HG03571 (cell line): ENCODE measurements around the gene TRUB2.

ENCODE experiments used
- ATAC-seq: cut with Tn5 transposase; IDR thresholded peaks from one replicate; pipeline ENCODE4 v1.9.1; 2021; ENCODE audit not compliant: unreplicated experiment

The TRUB2 gene

DNA sequence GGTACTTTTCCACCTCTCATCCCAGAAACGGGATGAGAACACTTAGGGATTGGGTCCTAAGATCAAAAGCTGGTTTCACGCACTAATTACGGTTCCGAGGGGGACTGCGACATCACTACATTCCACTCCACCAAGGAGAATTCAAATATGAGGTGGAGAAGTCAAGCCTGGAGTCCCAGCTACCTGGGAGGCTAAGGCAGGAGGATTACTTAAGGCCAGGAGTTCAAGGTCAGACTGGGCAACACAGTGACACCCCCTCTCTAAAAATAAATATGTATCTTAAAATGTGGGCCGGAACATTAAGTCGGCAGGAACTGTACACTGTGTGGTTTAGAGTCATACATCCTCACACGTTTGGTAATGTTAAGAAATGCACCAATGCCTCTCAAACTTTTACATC lies 48.0 kb downstream of the TRUB2 start:
- ATAC-seq: no peak

DNA sequence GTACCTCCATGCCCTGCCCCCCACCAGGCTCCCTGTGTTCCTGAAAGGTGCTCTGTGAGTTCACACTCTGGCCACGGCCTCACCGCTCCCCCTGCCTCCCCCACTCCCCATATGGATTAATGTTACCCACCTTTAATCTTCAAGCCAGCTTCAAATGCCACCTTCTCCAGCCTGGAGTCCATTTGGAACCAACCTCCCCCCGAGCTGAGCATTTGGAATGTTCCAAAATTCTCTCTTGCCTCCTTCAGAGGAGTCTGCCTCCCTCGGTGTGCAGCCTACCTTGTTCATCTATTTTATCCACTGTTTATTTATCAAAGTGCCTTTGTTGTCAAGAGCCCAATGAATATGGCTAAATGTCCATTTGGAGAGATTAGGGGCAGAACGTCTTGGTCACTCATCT lies 50.7 kb downstream of the TRUB2 start:
- ATAC-seq: no peak

DNA sequence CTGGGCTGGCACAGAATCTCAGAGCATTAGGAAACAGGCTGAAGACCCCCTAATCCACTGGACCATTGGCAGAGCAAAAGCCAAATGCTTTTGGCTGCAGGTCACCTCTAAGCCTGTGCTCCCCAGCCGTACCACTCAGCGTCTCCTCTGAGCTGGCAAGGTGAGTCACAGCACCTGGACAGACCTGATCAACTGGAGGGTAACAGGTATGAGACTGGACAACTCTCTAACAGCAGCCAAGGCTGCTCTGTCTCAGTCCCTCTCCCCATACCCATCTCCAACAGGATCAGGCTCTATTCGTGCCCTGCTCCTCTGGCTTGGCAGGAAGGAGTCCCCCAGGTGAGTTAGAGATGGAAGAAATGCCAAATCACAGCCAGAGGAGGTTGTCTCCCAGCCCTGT lies 51.1 kb downstream of the TRUB2 start:
- ATAC-seq: no peak

DNA sequence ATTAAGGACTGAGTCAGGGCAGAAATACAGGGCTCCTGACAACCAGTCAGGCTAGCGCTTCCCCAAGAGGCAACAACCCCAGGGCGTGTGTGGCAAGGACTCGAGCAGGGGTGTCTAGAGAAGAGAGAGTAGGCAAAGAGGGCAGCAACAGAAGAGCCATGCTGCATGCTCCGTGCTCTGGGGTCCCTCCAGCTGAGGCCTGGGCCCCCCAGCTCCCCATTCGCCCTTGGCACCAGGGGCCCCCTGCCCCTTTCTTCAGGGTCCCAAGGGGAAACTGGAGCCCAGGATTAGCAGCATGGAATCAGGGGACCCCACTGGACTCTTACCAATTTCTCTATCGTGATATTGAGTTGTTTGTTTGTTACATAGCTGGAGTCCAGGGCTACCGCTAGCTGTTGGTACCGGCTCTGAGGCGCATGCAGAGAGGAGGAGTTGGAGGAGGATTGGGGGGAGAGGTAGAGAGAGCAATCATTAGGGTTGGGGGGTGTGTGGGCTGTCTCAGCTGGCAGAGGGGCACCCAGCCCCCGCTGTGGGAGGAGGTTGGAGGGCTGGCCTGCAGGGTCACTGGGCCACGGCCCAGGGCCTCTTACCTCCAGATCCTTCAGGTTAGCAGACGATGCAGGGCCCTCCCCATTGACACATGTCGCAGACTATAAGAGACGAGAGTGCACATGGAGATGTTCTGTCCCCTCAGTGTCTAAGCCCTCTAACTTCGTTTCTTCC lies 55.2 kb downstream of the TRUB2 start:
- no peak for ATAC-seq

DNA sequence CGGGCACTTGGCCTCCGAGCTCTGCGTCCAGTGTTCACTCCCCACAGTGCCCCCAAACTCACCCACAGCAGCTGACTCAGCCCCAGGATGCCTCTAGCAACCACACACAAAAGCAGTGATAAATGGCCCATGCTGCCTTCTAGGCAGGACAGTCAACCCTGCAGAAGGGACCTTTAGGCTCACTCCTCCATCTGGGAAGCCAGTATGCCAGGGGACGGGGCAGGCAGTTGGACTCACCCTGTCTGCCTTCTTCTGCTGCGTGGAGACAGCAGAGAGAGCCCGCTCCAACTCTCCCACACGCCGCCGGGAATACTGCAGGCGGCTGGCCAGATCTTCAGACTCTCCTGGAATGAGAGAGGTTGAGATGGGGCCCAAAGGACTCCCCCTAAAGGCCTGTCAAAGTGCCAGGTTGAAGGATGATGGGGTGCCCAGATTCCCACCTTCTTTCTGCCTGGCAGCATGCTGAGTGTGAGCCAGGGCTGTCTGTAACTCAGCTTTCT lies 56.8 kb downstream of the TRUB2 start:
- no peak for ATAC-seq

DNA sequence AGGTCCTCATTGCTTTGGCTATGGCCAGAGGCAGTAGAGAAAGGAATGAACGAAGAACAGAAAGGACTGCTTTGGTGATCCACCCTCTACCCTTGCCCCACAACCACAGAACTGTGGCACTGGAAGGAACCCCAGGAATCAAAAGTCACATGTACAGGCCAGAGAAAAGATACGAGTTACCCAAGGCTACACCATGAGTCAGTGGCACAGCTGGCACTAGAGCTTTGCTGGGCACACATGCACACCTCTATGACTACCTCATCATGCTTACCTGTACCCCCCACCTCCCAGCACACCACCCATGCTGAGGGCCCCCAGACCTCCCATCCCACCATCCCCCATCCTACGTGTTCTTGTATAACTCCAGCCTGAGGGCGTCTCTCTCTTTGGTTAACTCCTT lies 59.6 kb downstream of the TRUB2 start:
- ATAC-seq: no peak

DNA sequence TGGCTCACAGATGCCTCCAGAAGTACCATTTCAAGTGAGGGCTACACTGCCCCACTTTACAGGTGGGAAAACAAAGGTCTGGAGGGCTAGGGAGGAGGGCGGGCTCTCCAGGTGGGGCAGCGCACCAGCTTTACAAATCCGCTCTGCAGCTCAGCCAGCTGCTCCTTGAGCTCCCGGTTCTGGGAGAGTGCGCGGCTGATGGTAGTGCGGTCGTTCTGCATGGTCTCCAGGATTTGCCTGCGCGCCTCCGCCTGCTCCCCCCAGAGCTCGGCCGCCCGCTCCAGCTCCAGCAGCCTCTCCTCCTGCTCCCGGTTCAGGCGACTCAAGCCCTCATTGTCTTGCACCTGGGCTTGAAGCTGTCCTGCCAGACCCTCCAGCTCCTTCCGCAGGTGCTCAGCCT lies 61.9 kb downstream of the TRUB2 start:
- no peak for ATAC-seq

DNA sequence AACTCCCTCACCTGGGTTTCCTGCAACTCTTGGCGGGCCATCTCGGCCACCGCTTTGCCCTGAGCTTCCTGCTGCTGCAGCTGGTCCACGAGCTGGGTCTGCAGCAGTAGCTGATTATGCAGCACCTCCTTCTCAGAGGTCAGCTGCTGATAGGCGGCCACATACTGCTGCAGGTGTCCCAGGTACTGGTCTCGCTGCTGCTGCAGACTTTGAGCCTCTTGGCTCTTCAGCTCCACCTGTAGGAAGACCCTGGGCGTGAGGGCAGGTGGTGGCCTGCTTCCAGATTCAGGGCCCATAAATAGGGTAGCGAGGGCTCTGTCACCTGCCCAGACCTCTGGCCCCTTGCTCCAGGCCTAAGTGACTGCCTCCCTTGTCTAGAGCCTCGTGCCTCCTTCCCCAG lies 63.1 kb downstream of the TRUB2 start:
- ATAC-seq: no peak

DNA sequence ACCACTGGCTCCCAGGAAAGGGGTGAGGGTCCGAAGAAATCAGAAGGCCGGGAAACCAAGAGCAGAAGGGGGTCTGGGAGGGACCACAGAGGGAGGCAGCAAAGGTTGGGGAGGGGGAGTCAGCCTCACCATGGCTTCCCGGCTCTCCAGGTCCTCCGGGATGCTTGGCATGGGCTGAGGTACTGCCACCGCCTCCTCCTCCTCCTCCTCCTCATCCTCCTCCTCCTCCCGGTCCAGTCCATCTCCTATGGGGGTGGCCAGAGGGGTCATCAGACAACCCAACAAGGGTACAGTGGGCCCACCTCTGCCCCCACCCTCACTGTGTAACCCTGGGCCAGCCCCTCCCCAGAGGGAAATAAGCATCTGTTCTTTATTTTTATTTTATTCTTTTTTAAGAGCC lies 63.9 kb downstream of the TRUB2 start:
- no peak for ATAC-seq

DNA sequence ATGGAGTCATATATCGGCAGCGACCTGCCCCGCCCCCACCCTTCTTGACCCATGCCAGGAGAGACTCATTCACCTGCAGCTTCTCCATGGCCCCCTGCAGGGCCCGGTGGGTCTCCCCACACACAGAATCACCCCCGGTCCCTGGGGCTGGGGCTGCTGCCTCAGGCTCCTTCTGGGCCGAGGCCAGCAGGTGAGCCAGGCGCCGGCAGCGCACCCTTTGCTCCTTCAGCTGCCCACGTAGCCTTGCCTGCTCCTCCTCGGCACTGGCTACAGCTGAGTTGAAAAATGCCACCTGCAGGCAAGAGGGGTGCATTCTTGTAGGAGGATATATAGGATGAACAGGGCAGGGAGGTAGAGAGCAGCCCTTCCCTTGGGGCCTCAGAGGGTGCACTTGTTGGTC lies 64.3 kb downstream of the TRUB2 start:
- no peak for ATAC-seq

DNA sequence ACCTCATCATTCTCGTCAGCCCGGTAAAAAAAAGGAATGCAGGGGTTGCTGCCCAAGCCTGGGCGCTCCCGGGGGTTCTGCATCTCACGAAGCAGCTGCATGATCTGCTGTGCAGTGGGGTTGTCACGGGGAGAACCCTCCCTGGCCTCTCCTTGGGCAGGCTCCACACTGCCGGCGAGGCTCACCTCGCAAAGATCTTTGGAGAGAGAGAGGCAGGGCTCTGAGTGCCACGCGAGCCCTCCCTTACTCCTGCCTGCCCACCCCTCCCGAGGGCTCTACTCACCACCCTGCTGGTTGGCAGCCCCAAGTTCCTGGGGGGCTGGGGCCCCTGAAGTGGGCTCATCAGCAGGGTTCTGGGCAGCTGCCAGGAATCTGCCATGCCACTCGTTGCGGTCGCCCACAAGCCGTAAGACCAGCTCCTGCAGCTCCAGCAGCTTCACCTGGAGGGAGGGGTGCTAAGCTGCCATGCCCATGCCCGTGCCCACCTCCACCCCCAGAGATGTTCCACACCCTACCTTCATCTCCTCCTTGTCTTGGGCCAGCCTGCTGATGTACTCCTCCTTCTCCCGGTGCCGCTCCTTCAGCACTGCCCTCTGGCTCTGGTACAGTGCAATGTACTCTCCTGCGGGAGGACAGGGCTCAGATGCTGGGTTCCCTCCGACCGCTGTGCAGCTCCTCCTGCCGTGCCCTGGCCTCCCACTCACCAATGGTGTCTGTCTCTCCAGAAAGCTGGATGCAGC lies 65.0 kb downstream of the TRUB2 start:
- no peak for ATAC-seq
